HG02870 (cell line): ENCODE measurements around the gene CCDC71L.
A peak's percentile ranks its signal among the peaks of the same experiment; 100 is the strongest.
"Not testable (repeated sequence)": the region's sequence is repeated elsewhere in the genome, so short reads cannot be mapped to it uniquely, and the experiment has no call there.

Experiments used
- ATAC-seq: cut with Tn5 transposase; IDR thresholded peaks from one replicate; pipeline ENCODE4 v1.9.1; 2021; ENCODE audit warnings: mild to moderate bottlenecking, moderate library complexity; ENCODE audit not compliant: unreplicated experiment

CCDC71L gene

DNA sequence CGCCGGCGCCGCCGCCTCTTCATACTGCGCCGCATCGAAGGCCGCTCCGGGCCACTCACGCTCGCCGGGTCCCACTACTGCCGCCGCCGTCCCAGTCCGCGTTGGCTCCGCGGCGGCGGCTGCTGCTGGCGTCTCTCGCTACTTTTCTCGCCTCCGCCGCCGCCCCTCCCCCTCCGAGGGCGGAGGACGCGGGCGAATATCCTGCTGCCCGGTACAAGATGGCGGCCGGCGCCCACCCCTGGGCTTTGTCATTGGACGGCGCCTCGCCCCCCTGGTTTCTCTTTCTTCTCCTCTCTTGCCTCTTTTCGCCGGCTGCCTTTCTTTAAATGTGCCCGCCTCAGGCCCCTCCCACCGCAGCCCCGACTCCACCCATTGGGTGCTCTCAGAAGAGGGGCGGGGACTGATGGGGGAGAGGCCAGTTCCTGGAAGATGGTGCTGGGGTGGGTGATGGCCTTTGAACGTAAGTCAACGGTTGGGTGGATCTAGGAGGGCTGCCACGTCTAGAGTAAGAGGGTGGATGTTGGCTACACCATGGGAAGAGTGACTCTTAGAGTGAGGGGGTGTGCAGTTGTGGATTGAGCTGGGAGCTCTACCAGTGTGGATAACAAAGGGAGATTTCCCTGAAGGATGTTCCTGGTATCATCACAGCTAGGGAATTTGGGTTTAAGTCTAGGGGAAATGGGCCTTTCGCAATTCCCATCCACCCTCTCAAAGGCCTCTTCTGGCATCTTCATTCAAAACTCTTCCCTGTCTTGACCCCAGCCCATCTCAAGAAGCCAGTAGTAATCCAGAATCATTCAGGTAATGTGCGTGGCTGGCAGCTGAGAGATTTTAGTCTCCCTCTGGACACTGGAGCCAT lies at the start of gene CCDC71L:
Gene CCDC71L (minus strand): TSS at position 297 of the 859 bp plus-strand sequence. CDS start 262 bp downstream, at position 35.
- peak; percentile 77 for ATAC-seq

DNA sequence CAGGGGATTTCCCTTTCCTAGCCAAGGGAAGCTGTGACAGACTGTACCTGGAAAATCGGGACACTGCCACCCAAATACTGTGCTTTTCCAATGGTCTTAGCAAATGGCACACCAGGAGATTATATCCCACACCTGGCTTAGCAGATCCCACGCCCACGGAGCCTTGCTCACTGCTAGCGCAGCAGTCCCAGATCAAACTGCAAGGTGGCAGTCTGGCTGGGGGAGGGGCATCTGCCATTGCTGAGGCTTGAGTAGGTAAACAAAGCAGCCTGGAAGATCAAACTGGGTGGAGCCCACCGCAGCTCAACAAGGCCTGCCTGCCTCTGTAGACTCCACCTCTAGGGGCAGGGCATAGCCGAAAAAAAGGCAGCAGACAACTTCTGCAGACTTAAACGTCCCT lies 48.6 kb upstream of the CCDC71L start:
- ATAC-seq = not testable (repeated sequence)

DNA sequence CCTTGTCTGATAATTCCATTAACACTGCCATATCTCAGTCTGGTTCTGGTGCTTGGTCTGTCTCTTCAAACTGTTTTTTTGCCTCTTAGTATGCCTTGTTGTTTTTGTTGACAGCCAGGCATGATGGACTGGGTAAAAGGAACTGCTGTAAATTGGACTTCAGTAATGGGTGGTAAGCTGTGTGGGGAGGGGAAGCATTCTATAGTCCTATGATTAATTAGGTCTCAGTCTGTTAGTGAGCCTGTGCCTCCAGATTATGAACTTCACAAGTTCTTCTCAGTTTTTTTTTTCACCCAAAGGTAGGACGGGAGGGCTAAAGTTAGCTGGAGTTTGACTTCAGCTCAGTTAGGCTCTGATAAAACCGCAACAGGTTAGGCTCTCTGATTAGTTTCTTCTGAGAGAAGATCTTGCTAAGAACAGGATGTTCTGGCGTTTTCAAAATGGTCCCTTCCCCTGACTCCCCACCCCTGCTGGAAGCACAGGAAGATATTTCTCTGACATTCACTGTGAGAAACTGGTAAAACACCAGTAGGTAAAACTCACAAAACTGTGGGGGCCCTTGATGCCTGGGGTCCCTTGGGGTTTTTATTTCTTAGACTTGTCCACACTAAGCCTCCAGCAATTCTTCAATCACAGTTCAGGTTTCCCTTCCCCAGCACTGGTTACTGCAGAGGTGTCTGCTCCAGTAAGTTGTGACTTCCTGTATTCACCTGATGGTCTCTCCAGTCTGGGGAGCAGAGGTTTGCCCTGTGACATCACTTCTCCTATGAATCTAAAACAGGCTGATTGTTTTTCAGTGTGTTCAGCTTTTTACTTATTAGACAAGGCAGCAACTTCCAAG lies 43.3 kb upstream of the CCDC71L start:
- ATAC-seq = no peak

DNA sequence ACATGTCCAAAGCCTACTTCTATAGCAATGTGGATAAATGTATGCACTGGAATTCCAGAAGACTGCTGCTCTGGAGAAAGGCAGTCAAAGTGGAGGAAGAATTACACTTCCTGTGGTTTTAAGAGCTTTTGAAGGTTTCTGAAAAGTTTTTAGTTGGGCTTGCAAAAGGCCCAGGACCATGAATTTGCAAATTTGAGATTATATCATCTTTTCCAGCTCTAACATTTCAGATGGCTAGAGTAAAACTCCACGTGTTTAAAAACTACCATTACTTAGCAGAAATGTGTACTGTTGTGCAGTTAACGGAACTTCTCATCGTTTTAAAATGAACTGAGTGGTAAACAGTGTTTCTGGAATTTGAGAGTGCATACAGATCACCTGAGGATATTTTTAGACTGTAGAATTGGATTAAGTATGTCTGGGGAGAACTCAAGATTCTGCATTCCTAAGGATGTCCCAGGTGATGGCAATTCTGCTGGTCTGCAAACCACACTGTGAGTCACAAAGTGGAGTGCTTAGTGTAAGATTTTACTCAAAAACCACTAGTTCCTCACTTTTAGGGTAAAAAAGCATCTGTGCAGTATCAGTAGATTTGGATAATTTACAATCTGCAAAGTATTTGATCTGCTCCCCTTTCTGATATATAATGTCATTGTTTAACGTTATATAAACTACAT lies 32.9 kb upstream of the CCDC71L start:
- ATAC-seq = no peak

DNA sequence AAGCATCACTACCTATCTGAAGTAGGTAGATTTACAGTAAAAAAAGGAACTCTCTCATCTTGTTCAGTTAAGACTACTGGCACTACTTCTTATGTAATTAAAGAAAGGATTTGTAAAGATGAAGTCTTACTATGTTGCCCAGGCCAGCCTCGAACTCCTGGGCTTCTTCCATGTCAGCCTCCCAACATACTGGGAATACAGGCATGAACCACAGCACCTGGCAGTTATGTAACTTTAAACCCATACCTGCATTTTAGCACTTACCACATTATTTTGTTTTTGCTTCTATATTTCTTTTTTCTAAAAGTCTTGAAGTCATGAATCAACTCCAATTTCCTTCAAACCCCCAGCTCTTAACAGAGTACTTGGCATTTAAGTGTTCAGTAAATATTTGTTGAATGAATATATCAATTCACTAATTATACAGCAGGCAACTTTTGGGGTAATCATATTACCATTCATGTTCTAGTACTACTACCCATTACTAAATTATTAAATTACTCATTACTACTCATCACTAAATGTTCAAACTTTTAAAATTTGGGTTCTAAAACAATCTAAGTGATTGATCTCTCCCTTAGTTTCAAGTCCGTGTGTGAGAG lies 31.6 kb upstream of the CCDC71L start:
- ATAC-seq = no peak

DNA sequence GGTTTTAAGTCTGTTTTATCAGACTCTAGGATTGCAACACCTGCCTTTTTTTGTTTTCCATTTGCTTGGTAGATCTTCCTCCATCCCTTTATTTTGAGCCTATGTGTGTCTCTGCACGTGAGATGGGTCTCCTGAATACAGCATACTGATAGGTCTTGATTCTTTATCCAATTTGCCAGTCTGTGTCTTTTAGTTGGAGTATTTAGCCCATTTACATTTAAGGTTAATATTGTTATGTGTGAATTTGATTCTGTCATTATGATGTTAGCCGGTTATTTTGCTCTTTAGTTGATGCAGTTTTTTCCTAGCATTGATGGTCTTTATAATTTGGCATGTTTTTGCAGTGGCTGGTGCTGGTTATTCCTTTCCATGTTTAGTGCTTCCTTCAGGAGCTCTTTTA lies 27.2 kb upstream of the CCDC71L start:
- ATAC-seq = not testable (repeated sequence)

DNA sequence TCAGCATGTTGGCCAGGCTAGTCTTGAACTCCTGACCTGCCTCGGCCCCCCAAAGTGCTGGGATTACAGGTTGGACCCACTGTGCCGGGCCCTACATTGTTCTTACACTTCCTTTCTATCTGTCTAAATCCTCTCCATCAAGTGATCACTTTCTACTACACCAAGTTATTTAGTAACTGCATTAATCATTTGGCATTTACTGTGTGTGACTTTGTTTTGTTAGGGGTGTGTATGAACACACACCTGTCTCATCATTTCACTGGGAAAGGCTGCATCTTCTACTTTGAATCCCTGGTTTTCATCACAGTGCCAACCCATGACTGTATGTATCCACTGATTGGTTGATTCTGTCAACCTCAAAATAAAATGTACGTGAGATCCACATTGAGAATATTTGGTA lies 23.0 kb upstream of the CCDC71L start:
- ATAC-seq = no peak

DNA sequence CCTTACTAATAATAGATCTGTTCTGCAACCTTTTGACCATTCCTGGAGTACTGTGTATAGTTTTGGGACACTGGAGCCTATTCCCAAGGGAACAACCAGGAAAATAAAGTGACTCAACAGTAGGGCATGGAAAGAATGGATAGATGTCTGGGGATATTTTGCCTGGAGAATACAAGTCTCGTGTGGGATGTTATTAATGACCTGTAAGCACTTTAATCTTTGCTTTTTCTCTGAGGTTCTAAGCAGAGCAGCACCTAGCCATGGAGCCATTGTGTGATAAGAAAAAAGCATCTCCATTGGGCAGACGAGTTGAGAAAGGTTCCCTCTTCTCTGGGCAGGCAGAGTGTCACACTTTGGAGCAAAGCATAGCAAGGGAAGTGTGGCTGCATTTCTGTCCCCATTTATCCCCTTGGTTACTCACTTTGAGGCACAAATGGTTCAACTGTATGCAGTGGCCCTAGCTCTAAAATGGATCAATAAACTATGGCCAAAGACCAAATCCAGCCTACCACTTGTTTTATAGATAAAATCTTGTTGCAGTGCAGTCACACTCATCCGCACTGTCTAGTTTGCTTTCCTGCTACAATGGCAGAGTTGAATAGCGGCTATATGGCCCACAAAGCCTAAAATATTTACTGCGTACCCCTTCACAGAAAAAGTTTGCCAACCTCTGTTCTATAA lies 21.0 kb upstream of the CCDC71L start:
- no peak for ATAC-seq

DNA sequence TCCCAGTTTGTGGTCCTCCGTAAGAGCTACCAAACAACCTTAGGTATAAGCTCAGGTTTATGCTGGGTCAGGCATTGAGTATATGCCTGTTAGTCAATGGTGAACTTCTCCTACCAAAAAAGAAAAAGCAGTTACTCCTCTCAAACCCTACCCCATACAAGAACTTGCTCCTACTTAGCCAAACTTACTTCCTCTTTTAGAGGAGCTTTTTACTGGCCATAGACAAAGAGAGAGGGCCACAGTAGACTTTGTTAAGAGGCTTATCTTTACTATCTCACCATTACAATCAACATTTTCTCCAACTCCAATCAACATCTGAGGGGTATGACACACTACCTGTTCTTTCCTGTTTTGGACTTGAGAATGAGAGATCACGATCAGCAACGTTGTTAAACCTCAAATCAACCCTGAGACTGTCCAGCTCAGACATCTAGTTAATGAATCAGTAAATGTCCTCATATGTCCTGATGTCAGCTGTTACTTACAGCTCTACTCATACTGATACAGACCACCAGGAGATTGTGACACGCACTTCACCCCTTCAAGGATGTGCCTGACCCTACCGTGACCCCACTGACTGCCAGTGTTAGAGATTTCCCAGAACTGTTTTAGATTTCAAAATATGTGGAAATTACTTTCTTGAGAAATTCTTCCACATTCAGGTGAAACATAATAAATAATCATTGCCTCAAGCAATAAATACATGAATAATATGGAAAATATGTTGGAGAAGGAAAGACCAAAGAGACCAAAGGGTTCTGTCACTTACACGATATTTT lies 18.4 kb upstream of the CCDC71L start:
- ATAC-seq = no peak

DNA sequence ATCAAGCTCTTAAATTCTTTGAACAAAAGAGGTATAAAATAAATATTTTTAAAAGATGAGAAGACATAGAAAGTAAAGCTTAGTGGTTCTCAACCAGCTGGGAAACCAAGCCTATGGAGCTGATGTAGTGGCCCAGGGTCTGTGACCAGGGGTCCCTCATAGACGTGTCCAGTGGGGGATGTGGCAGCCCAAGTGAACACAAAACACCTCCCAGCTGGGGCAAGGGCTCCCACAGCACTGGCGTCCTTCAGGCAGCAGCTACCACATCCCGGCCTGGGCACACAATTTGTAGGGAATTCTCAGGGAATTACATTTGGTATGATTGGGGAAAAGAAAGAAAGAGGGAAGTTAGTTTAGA lies 17.8 kb upstream of the CCDC71L start:
- no peak for ATAC-seq

DNA sequence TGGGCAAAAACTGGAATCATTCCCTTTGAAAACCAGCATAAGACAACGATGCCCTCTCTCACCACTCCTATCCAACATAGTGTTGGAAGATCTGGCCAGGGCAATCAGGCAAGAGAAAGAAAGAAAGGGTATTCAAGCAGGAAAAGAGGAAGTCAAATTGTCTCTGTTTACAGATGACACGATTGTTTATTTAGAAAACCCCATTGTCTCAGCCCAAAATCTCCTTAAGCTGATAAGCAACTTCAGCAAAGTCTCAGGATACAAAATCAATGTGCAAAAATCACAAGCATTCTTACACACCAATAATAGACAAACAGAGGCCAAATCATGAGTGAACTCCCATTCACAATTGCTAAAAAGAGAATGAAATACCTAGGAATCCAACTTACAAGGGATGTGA lies 15.5 kb upstream of the CCDC71L start:
- ATAC-seq = not testable (repeated sequence)

DNA sequence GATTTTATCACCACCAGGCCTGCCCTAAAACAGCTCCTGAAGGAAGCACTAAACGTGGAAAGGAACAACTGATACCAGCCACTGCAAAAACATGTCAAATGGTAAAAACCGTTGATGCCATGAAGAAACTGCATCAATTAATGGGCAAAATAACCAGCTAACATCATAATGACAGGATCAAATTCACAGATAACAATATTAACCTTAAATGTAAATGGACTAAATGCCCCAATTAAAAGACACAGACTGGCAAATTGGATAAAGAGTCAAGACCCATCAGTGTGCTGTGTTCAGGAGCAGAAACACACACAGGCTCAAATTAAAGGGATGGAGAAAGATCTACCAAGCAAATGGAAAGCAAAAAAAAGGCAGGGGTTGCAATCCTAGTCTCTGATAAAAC lies 12.7 kb upstream of the CCDC71L start:
- ATAC-seq = not testable (repeated sequence)

DNA sequence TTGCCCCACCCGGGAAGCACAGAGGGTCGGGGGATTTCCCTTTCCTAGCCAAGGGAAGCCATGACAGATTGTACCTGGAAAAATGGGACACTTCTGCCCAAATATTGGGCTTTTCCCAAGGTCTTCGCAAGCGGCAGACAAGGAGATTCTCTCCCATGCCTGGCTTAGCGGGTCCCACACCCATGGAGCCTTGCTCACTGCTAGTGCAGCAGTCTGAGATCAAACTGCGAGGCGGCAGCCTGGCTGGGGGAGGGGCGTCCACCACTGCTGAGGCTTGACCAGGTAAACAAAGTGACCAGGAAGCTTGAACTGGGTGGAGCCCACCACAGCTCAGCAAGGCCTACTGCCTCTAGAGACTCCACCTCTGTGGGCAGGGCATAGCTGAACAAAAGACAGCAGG lies 11.0 kb upstream of the CCDC71L start:
- not testable (repeated sequence) for ATAC-seq

DNA sequence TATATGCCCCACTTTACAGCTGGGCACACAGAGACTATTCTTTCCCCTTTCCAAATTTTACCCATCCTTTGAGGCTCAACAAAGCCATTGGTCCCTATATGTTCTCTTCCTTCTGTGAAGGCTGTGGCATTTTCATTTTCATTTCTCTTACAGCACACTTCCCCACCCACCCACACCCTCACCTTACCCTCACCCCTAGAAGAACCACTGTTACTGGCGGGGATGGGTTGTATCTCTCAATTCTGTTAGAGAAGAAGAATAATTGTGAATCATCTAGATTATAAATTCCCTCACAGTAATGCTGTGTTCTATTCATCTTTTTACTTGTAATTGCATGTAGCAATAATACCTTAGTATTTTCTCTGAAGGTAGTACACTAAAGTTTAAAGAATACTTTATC lies 10.2 kb upstream of the CCDC71L start:
- ATAC-seq = no peak

DNA sequence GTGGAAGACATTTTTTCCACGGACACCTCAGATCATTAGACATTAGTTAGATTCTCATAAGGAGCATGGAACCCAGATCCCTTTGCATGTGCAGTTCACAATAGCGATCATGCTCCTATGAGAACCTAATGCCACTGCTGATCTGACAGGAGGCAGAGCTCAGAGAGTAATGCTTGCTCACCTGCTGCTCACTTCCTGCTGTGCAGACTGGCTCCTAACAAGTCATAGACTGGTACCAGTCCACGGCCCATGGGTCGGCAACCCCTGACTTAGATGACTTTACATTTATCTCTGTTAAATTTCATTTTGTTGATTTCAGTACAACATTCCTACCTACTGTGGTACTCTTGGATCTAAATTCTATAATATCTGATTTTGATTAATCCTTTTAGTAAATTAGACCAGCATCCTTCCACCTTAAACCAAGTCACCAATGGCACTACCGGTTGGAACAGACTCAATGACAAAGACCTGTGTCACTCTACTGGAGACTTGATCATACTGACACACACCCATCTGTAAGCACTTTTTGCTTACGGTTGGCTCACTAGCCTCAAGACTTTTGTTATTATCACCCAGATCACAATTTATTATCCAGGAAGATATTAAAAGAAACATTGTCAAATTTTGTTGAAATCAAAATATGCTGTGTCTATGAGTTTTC lies 8.0 kb upstream of the CCDC71L start:
- ATAC-seq = no peak

DNA sequence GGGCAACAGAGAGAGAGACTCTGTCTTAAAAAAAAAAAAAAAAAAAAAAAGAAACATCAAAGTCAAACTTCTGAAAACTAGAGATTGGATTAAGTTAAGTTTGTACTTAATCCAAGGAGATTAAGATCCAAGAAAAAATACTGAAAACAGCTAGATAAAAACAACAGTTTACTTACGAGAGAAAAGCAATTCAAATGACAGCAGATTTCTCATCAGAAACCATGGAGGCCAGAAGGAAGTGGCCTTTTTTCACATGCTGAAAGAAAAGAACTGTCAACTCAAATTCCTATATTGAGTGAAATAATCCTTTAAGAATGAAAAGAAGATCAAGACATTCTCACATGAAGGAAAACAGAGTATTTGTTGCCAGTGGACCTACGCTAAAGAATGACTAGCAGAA lies 5.4 kb upstream of the CCDC71L start:
- no peak for ATAC-seq

DNA sequence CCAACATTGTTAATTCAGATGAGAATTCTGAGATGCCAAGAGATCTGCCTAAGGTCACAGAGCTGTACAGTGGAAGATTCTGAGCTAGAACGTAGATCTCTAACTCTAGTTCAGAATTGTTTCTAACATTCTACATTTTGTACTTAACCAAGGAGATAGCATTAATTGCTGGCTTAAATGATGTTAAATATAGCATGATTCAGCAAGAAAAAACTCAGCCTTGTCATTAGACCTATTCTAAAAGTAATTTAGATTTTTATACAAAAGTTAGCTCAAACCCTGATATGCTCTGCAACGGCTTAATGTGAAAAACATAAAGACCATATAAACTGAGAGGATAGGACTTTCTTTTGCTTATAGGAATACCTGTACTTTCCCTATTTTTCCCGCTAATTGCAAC lies 3.4 kb upstream of the CCDC71L start:
- ATAC-seq = no peak

DNA sequence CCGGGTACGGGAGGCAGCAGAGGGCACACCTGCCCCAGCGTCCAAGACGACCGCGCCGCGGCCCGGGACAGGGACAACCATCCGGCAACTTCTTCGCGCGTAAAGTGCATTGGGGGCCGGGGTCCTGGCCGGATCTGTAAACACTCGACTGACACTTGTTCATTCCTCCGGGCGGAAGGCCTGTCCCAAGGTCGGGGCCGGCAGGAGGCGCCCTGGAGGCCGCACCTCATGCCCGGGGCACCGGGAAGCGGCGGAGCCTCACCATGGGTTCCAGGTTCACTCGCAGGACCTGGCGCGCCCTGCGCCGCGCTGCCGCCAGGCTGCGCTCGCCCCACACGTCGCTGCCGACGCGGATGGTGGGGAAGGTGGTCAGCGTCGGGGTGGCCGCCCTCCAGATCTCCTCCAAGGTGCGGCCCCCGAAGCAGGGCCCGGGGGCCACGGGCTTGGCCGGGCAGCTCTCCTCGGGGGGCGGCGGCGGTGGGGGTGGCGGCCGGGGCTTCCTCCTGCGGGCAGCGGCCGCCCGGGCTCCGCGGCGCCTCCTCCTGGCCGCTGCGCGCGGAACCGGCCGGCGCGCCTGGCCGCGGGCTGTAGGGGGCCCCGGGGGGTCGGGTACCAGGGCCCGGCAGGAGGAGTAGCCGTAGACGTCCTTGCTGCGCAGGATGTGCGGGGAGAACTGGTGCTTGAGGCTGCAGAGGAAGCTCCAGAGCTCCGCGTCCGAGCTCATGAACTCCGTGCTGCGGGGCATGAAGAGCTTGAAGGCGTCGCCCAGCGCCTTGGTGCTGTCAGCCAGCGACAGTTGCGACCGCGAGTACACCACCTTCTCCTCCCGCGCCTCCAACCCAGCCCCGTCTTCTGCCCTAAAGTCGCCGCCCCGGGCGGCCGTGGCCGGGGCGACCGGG lies 746 bp downstream of the CCDC71L start:
- peak; percentile 51 for ATAC-seq
